ENCODE measurements around the gene RFTN1. TPM values are rescaled to one million over a fixed set of nuclear protein-coding genes. Genes with fewer than 3 reads are reported as not detected.

Gene RFTN1
- total RNA-seq, 1 donor from 2014 or later = 54.9 TPM

- no peak for DNase-seq (ENCODE audit: low spot score)
These were observed 132.1 kb downstream of the RFTN1 start for GRCh38 chr3:16381426-16381825.

GRCh38 chr3:16380421-16380820, 133.1 kb downstream of the RFTN1 start:
- no peak for DNase-seq (ENCODE audit: low spot score)

DNA sequence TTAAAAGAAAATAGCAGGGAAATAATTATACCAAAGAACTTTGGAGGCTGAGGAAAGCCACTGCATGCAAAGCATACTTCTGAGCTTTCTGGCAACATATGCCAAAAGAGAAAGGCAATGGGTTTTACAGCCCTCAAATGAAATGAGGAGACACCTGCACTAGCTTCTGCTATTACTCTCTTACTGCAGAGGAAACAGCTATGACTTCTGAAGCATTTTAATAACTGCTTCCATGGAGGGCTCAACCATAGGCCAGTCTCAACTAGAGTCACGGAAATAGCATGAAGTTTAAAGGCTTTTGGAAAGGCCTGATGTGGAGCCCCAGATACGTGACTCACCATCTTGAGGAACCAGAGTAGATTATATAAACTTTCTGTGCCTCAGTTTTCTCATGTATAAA, 133.7 kb downstream of the RFTN1 start:
- no peak for DNase-seq (ENCODE audit: low spot score)

GRCh38 chr3:16378920-16379319, 134.6 kb downstream of the RFTN1 start:
- no peak for DNase-seq (ENCODE audit: low spot score)

DNA sequence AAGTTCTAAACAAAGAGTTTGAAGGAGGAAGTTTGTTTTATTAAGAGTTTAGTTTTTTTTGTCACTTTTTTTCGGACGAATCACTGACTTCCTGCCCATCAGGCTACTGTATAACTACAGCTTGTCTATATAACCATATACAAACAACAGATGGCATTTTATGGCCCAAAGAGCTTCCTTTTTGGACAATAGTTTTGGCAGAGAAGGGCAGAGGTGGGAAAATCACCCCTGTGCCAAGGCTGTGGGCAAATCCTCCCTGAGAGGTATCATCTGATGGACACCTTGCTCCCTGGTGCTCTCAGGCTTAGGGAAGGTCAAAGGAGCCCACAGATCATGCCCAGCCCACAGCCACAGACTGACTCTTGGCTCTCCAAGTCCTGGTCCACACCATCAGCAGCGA, 135.1 kb downstream of the RFTN1 start:
- DNase-seq (ENCODE audit: low spot score) = no peak

DNA sequence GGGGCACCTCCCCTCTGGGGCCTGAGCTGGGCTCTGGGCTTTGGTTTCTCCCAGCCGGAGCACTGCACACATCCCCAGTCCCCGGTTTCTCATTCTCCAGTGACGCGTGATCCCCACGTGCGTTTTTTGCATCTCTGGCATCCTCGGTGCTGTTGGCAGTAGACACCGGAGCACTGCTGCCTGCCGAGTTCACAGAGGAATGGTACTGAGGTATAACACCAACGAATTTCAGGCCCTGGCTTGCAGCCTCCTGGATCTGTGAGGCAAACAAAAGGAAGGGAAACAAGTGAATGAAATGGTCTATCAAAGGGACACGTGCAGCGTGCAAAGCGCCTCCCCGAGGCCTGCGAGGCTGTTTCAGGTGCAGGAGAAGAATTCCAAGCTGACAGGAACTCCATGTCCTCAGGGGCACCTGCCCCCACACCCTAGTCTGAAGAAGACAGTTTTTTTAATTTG, 135.6 kb downstream of the RFTN1 start:
- no peak for DNase-seq (ENCODE audit: low spot score)

- DNase-seq (ENCODE audit: low spot score) = no peak
These were observed 136.3 kb downstream of the RFTN1 start for GRCh38 chr3:16377196-16377595.

DNA sequence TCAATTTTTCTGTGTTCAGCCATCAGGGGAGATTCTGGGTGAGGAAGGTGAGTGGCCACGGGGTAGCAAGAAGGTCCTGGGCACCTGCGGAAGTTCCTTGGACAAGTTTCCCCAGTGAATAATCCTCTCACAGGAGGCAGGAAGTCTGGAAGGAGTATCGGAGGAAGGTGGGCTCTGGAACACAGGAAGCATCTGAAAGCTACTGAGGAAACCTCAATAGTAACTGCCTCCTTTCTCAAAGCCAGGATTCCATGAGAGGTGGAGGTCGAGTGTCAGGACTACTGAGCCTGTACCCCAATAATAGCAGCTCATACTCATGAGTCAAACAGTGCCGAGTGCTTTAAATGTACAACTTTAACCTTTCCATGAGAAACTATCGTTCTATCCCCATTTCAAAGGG, 137.6 kb downstream of the RFTN1 start:
- DNase-seq (ENCODE audit: low spot score) = no peak

DNA sequence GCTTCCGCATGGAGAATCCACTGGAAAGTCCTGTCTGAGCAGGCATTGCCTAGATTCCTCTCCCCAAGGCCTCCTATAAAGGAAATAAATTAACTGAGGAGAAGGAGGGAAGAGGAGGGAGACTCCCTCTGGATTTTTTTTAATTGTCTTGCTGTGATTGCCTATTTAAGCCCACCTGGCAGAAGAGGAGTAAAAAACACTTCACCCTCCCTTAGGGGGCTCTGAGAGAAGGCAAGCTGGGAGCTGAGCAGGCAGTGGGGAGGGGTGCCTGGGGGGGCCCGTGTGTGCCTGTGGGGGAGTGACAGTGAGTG, 138.6 kb downstream of the RFTN1 start:
- no peak for DNase-seq (ENCODE audit: low spot score)

DNA sequence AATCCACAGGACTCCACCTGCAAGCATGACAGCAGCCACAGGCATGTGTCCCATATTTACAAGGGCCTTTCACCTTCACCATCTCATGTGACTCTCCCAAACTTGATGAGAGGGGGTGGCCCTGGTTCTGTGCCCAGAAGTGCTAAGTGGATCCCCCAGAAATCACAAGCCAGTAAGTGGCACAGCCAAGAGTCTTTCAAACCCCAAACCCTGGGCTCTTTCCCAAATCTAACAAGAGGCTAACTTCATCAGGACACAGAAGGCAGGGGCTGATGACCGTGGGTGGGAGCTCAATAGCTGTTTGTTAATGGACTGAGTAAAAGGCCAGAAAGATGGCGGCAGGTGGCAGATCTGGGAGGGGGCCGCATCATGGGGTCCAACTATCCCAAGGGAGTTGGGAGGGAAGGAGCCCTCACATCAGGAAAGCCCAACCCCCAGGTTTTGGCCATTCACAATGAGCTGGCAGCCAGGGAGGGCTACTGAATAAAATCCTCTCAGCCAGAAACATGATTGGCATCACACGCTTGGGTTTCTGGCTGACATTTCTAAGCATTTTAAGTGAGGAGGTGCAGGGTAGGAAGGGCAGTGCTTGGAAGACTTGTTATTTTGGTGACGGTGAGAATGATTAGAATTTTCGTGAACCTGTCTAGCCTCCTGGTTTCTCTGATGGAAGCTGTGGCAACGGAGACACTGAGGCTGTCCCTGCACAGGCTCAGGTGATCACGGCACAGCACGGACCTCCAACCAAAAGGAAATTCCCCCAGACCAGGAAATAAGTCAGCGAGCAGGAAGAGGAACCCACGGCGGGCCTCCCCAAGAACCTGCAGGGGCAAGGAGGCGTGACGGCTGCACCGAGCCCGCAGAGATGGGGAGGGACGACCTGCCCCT, 139.2 kb downstream of the RFTN1 start:
- no peak for DNase-seq (ENCODE audit: low spot score)

DNA sequence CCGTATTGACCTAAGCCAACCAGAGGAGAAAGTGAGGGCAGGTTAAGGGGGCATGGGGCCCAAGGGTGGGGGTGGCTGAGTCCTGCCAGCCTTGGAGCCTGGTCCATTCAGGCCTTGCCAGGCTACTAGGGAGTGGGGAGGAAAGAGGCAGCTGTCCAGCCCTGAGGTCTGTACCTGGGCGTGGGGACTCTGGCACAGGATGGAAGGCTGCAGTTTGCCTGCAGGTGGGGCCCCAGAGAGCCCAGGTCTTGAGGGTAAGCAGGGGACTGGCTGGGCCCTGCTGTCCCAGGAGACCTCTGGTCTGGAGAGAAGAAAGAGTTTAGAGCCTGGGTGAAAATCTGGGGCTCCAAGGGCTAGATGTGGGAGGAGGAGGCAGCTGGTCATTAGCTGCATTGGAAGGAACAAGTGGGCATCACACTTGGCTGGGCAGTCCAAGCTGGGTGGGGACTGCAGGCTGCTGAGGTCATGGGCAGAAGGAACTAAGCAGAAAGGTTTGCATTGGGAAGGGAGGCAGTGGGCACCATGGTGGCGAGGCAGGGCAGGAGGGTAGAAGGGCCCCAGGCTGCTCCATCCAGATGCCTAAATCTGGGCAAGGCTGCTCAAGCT, 140.1 kb downstream of the RFTN1 start:
- DNase-seq (ENCODE audit: low spot score) = no peak

DNA sequence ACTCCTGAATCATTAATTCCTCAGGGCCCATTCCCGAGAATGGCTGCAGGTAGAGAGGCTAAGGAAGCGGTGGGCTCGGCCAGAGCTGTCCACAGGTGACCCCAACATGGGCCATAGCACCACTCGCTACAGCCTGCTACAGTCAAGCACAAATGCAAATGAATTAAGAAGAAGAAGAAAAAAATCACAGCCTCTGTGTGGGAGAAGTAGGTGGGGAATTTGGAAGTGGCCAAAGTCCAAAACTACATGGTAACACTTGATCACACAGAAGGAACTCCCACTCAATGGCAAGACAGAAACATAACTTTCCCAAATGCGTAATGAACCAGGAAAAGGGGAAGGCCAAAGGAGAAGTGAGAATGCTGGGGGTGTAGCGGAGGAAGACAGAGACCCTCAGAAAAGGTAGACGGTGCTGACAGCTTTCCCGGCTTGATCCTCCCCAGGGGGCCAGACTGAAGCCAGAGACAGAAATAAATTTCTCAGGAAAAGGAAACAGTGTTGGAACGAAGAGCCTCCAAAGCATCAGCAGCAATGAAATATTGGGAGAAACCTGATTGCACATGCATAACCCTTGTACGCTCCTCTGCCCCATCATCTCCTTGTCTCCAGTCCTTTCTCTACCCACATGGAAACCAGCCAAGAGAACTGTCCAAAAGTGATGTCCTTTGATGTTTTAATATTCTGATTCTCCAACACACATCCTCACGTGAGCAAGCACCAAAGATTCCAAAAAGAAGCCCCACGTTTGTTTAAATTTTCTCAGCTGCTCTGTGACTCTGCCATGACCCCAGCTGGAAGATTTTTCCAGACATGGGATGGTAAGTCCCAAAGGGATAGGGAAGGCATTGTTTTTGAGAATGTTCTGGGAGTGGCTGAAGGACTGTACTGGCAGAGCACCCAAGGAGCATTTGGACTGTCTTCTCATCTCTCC, 140.9 kb downstream of the RFTN1 start:
- DNase-seq (ENCODE audit: low spot score) = no peak

GRCh38 chr3:16370872-16371740, 142.4 kb downstream of the RFTN1 start:
- DNase-seq (ENCODE audit: low spot score) = no peak

DNA sequence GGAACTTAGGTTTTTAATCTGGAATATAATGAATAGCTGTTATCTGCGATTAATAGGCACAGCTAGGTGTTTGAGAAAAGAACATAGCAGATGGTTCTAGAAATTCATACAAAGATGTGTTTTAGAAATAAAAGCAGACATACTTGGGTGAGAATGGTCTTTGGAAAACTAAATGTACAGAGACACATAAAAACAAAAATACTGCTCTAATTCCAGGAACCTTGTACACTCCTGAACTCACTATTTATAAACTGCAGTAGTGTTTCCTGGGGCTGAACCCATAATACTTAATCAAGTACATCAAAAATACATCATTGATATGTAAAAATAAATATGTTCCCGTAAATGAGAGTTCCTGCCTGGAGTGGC, 143.0 kb downstream of the RFTN1 start:
- no peak for DNase-seq (ENCODE audit: low spot score)

- no peak for DNase-seq (ENCODE audit: low spot score)
These were observed 143.6 kb downstream of the RFTN1 start for GRCh38 chr3:16369885-16370284.

GRCh38 chr3:16369276-16369675, 144.2 kb downstream of the RFTN1 start:
- no peak for DNase-seq (ENCODE audit: low spot score)

GRCh38 chr3:16366581-16366980, 146.9 kb downstream of the RFTN1 start:
- no peak for DNase-seq (ENCODE audit: low spot score)

- DNase-seq (ENCODE audit: low spot score) = no peak
These were observed 147.9 kb downstream of the RFTN1 start for GRCh38 chr3:16365491-16366128.

DNA sequence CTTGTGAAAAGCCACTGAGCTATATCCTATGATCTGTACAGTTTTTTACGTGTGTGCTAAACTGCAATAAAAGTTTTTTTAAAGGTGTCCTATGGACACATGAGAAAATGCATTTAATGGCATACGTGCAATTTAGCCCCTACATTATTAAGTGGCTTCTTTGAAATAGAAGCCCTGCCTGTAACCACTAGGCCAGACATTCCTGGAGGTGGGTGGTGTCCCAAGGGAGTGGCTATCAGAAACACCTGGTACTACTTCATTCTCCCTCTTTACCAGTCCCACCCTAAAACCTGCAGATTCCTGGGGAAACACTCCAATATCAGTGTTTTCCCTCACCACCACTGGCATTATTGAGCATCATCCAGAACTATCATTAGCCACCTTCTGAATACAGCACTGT, 148.5 kb downstream of the RFTN1 start:
- no peak for DNase-seq (ENCODE audit: low spot score)

- DNase-seq (ENCODE audit: low spot score) = no peak
These were observed 149.2 kb downstream of the RFTN1 start for GRCh38 chr3:16364323-16364722.

Data from mesenteric fat pad (tissue), 1 donor.